GM23338 (cell line): ENCODE results near the gene FBXO38. TPM values are rescaled to one million over a fixed set of nuclear protein-coding genes. Genes with fewer than 3 reads are reported as not detected.

Experiments used
- ATAC-seq: fragments of 200-7000 bp; cut with Tn5 transposase; 3 replicates; pipeline ENCODE4 v1.9.1; 2020
- DNase-seq: peaks from one replicate; pipeline ENCODE4 v3.0.0-alpha.2; 2015; ENCODE audit warnings: low spot score
- H2AFZ ChIP-seq: fragments of 200-600 bp; sonication (generic); 2 replicates; pipeline ENCODE4 v1.8.0; 2016; ENCODE audit warnings: antibody characterized with exemption, mild to moderate bottlenecking, moderate library complexity
- H3F3A ChIP-seq: fragments of 200-600 bp; sonication (generic); replicated peaks from 2 replicates; pipeline ENCODE4 v1.8.0; 2017; ENCODE audit warnings: antibody characterized with exemption, mixed run types, low read depth
- H3K27ac ChIP-seq: fragments of 200-600 bp; sonication (generic); 2 replicates; pipeline ENCODE4 v1.6.1; 2016; ENCODE audit warnings: low read depth
- H3K27me3 ChIP-seq: fragments of 200-600 bp; sonication (generic); 2 replicates; pipeline ENCODE4 v1.8.0; 2016; ENCODE audit warnings: mild to moderate bottlenecking, mixed run types, moderate library complexity; ENCODE audit not compliant: insufficient read depth
- H3K36me3 ChIP-seq: fragments of 200-600 bp; sonication (generic); 2 replicates; pipeline ENCODE4 v1.8.0; 2016; ENCODE audit warnings: mild to moderate bottlenecking; ENCODE audit not compliant: insufficient read depth
- H3K4me1 ChIP-seq: fragments of 200-600 bp; sonication (generic); 2 replicates; pipeline ENCODE4 v1.8.0; 2016; ENCODE audit warnings: mild to moderate bottlenecking, moderate library complexity; ENCODE audit not compliant: insufficient read depth
- H3K4me2 ChIP-seq: fragments of 200-600 bp; sonication (generic); 2 replicates; pipeline ENCODE4 v1.7.1; 2017; ENCODE audit warnings: mixed run types
- H3K4me3 ChIP-seq: fragments of 200-600 bp; sonication (generic); 2 replicates; pipeline ENCODE4 v1.6.1; 2016; ENCODE audit warnings: mixed run types
- H3K79me2 ChIP-seq: fragments of 200-600 bp; sonication (generic); replicated peaks from 2 replicates; pipeline ENCODE4 v1.8.0; 2017; ENCODE audit warnings: mild to moderate bottlenecking; ENCODE audit not compliant: insufficient read depth
- H3K9me2 ChIP-seq: fragments of 200-600 bp; sonication (generic); 2 replicates; pipeline ENCODE4 v1.8.0; 2017; ENCODE audit not compliant: insufficient read depth
- H4K20me1 ChIP-seq: fragments of 200-600 bp; sonication (generic); replicated peaks from 2 replicates; pipeline ENCODE4 v1.8.0; 2017; ENCODE audit warnings: mild to moderate bottlenecking; ENCODE audit not compliant: insufficient read depth
- H3K27ac Mint-ChIP-seq: 2 replicates; pipeline ENCODE4 v1.8.0; 2020; ENCODE audit warnings: inconsistent platforms, mild to moderate bottlenecking, moderate library complexity, mixed read lengths
- H3K27me3 Mint-ChIP-seq: 3 replicates; pipeline ENCODE4 v1.8.0; 2022; ENCODE audit warnings: low read depth, mild to moderate bottlenecking, moderate library complexity, mixed read lengths, inconsistent platforms; ENCODE audit not compliant: insufficient read depth, poor library complexity
- H3K36me3 Mint-ChIP-seq: 3 replicates; pipeline ENCODE4 v1.8.0; 2021; ENCODE audit warnings: low read depth, mild to moderate bottlenecking, inconsistent platforms, moderate library complexity, mixed read lengths
- H3K4me1 Mint-ChIP-seq: 3 replicates; pipeline ENCODE4 v1.8.0; 2020; ENCODE audit warnings: mild to moderate bottlenecking, inconsistent platforms, mixed read lengths
- H3K4me3 Mint-ChIP-seq: 3 replicates; pipeline ENCODE4 v1.8.0; 2021; ENCODE audit warnings: moderate library complexity, mild to moderate bottlenecking, inconsistent platforms, mixed read lengths
- H3K9me3 Mint-ChIP-seq: 3 replicates; pipeline ENCODE4 v1.8.0; 2020; ENCODE audit warnings: moderate library complexity, mild to moderate bottlenecking, inconsistent platforms, mixed read lengths
- CREB1 ChIP-seq: fragments of 250-450 bp; sonication (Bioruptor Pico); IDR thresholded peaks from 2 replicates; pipeline ENCODE4 v1.5.0; 2020; ENCODE audit warnings: low read depth, mild to moderate bottlenecking, moderate library complexity
- EZH2 ChIP-seq: fragments of 200-600 bp; sonication (generic); IDR thresholded peaks from one replicate; pipeline ENCODE4 v1.8.0; 2017; ENCODE audit warnings: antibody characterized with exemption, mild to moderate bottlenecking, low read depth; ENCODE audit not compliant: unreplicated experiment
- EZH2phosphoT487 ChIP-seq: fragments of 200-600 bp; sonication (generic); IDR thresholded peaks from one replicate; pipeline ENCODE4 v1.8.1; 2018; ENCODE audit warnings: antibody characterized with exemption; ENCODE audit not compliant: unreplicated experiment
- JUNB ChIP-seq: IDR thresholded peaks from one replicate; pipeline ENCODE4 v1.6.1; 2016; ENCODE audit warnings: antibody characterized with exemption; ENCODE audit not compliant: unreplicated experiment
- NANOG ChIP-seq: IDR thresholded peaks from 2 replicates; pipeline ENCODE4 v1.6.1; 2016; ENCODE audit warnings: antibody characterized with exemption, borderline replicate concordance
- POLR2AphosphoS5 ChIP-seq: IDR thresholded peaks from 2 replicates; pipeline ENCODE4 v1.6.1; 2016; ENCODE audit warnings: antibody characterized with exemption, low read depth
- REST ChIP-seq: IDR thresholded peaks from one replicate; pipeline ENCODE4 v1.6.1; 2018; ENCODE audit warnings: antibody characterized with exemption; ENCODE audit not compliant: unreplicated experiment
- STAT1 ChIP-seq: IDR thresholded peaks from one replicate; pipeline ENCODE4 v1.6.1; 2016; ENCODE audit warnings: antibody characterized with exemption; ENCODE audit not compliant: unreplicated experiment
- ZNF114 ChIP-seq: fragments of 250-450 bp; sonication (Bioruptor Pico); IDR thresholded peaks from 2 replicates; pipeline ENCODE4 v1.5.0; 2020; ENCODE audit warnings: mild to moderate bottlenecking, moderate library complexity
- ZNF331 ChIP-seq: fragments of 250-450 bp; sonication (Bioruptor Pico); IDR thresholded peaks from 2 replicates; pipeline ENCODE4 v1.5.0; 2020; ENCODE audit warnings: low read depth, mild to moderate bottlenecking, moderate library complexity
- ZNF462 ChIP-seq: fragments of 250-450 bp; sonication (Bioruptor Pico); IDR thresholded peaks from 2 replicates; pipeline ENCODE4 v1.5.0; 2020; ENCODE audit warnings: mild to moderate bottlenecking, moderate library complexity
- polyA plus RNA-seq: library from polyadenylated mRNA; unstranded; fragments of >200 nt; fragmentation: Nextera tagmentation; extraction: Ambion mirVana; gene quantifications from 2 replicates; pipeline ENCODE4 v1.2.1, GENCODE V29; 2016
- total RNA-seq: library from RNA; depleted of rRNA; stranded (reverse); fragments of >200 nt; shearing (Covaris generic); gene quantifications from 2 replicates; pipeline ENCODE4 v1.2.3, GENCODE V29; 2014
- TF ChIP-seq, protein P1 (sequence below): IDR thresholded peaks from 2 replicates; pipeline ENCODE4 v1.6.1; 2016; ENCODE audit warnings: antibody characterized with exemption
- TF ChIP-seq, protein P2 (sequence below), 2 experiments: fragments of 200-600 bp in 1 of 2; sonication (generic) in 1 of 2; conservative IDR thresholded peaks; 2 replicates each; pipeline versions ENCODE4 v1.5.1 to v1.6.1; 2016 to 2017; ENCODE audit warnings: antibody characterized with exemption in 2 of 2, low read depth in 2 of 2, mild to moderate bottlenecking in 2 of 2, moderate library complexity in 1 of 2

The FBXO38 gene
- total and polyA plus RNA-seq, 2 experiments from 2014 or later, result 13.3 to 45.6 TPM

DNA sequence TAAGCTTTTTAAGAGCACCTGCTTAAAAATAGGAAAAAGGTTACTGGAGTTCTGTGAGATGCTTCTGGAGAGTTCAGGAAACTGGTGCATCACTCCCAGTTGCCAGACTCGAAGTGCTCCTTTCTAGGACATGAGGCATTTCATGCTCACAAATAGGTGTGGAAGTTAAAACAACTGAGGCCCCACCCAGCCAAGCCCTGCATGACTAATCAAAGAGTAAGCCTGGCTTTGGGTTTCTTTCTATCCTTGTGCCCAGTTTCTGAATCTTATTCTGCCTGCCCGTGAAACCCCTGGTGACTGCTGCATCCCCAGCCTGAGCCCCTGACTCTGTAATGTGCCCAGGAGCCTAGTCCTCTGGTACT is 40.7 kb upstream of the FBXO38 start:
- Mint-ChIP-seq H3K4me1 (peaks cover 2% of the 10 kb centered on the region; the same call in 1 of the 3 replicates), H3K9me3 (no peaks in the 10 kb centered on the region), H3K36me3 (no peaks in the 10 kb centered on the region), H3K27ac (peak overlapping the region; percentile 42; the same call in 1 of the 2 replicates), H3K27me3 (no peaks in the 10 kb centered on the region), H3K4me3 (no peak overlapping the region)
- H3K4me3 ChIP-seq, result no peak overlapping the region
- no peaks in the 10 kb centered on the region for H3K27me3 ChIP-seq
- no peaks in the 10 kb centered on the region for H3K9me2 ChIP-seq
- TF ChIP-seq, protein P1, sequence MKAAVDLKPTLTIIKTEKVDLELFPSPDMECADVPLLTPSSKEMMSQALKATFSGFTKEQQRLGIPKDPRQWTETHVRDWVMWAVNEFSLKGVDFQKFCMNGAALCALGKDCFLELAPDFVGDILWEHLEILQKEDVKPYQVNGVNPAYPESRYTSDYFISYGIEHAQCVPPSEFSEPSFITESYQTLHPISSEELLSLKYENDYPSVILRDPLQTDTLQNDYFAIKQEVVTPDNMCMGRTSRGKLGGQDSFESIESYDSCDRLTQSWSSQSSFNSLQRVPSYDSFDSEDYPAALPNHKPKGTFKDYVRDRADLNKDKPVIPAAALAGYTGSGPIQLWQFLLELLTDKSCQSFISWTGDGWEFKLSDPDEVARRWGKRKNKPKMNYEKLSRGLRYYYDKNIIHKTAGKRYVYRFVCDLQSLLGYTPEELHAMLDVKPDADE, result no peak
- no peak for TF ChIP-seq JUNB
- TF ChIP-seq ZNF462 (CRISPR knock-in tag), result no peak
- no peak for TF ChIP-seq ZNF331 (CRISPR knock-in tag)
- no peak for TF ChIP-seq ZNF114 (CRISPR knock-in tag)
- TF ChIP-seq REST, result no peak
- no peak for TF ChIP-seq CREB1 (CRISPR knock-in tag)
- TF ChIP-seq NANOG, result no peak
- TF ChIP-seq, protein P2, sequence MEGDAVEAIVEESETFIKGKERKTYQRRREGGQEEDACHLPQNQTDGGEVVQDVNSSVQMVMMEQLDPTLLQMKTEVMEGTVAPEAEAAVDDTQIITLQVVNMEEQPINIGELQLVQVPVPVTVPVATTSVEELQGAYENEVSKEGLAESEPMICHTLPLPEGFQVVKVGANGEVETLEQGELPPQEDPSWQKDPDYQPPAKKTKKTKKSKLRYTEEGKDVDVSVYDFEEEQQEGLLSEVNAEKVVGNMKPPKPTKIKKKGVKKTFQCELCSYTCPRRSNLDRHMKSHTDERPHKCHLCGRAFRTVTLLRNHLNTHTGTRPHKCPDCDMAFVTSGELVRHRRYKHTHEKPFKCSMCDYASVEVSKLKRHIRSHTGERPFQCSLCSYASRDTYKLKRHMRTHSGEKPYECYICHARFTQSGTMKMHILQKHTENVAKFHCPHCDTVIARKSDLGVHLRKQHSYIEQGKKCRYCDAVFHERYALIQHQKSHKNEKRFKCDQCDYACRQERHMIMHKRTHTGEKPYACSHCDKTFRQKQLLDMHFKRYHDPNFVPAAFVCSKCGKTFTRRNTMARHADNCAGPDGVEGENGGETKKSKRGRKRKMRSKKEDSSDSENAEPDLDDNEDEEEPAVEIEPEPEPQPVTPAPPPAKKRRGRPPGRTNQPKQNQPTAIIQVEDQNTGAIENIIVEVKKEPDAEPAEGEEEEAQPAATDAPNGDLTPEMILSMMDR (conservative IDR thresholded peaks at IDR 0.05; ENCODE audit: low read depth in 2 of 2), result no peak
- TF ChIP-seq STAT1, result no peak
- TF ChIP-seq EZH2, result no peak
- TF ChIP-seq EZH2phosphoT487, result no peak
- no peak for TF ChIP-seq POLR2AphosphoS5
- H4K20me1 ChIP-seq, result no peaks in the 10 kb centered on the region
- H3K36me3 ChIP-seq, result no peaks in the 10 kb centered on the region
- DNase-seq, result peak; percentile 2
- ATAC-seq, result no peak
- no peak overlapping the region for H3K4me2 ChIP-seq
- no peak overlapping the region for H2AFZ ChIP-seq
- no peaks in the 10 kb centered on the region for H3K4me1 ChIP-seq
- H3K27ac ChIP-seq, result no peak overlapping the region
- no peaks in the 10 kb centered on the region for H3F3A ChIP-seq
- H3K79me2 ChIP-seq, result no peaks in the 10 kb centered on the region
